Activated naive CD4-positive, alpha-beta T cell treated with anti-CD3 and anti-CD28 coated beads, Interleukin-2, amount 10 ng/mL, durations not matched to agents 7 days and 5 days (primary cell): ENCODE measurements around the gene SPATA6L.

Experiments
- CTCF ChIA-PET: fragments of 350-600 bp; sonication (Branson Sonifier 250); formaldehyde crosslinking; loops from one replicate; lab custom pipeline; 2021; ENCODE audit warnings: antibody characterized with exemption; lab: Charles Lee
- DNase-seq: peaks from one replicate; pipeline ENCODE4 v3.0.0-alpha.2; 2020
- H3K27ac Mint-ChIP-seq: one replicate; pipeline ENCODE4 v1.8.0; 2021; ENCODE audit warnings: mild to moderate bottlenecking, moderate library complexity, mixed read lengths
- H3K27me3 Mint-ChIP-seq: one replicate; pipeline ENCODE4 v1.8.0; 2021; ENCODE audit warnings: mild to moderate bottlenecking, mixed read lengths
- H3K36me3 Mint-ChIP-seq: one replicate; pipeline ENCODE4 v1.8.0; 2021; ENCODE audit warnings: mixed read lengths
- H3K4me1 Mint-ChIP-seq: one replicate; pipeline ENCODE4 v1.8.0; 2021; ENCODE audit warnings: mixed read lengths
- H3K4me3 Mint-ChIP-seq: one replicate; pipeline ENCODE4 v1.8.0; 2021; ENCODE audit warnings: mild to moderate bottlenecking, moderate library complexity, mixed read lengths
- H3K9me3 Mint-ChIP-seq: one replicate; pipeline ENCODE4 v1.8.0; 2021; ENCODE audit warnings: mixed read lengths

Gene SPATA6L

GRCh38 chr9:4558371-4558998, 107.8 kb downstream of the SPATA6L start:
- CTCF ChIA-PET: no interaction called here
- no peak for DNase-seq
- Mint-ChIP-seq H3K9me3 (no peaks in the 10 kb centered on the region), H3K36me3 (no peaks in the 10 kb centered on the region), H3K4me3 (no peak overlapping the region), H3K4me1 (peaks cover 3% of the 10 kb centered on the region), H3K27me3 (no peaks in the 10 kb centered on the region), H3K27ac (no peak overlapping the region)

- Mint-ChIP-seq H3K4me1 (peaks cover 8% of the 10 kb centered on the region), H3K4me3 (no peak overlapping the region), H3K27me3 (no peaks in the 10 kb centered on the region), H3K9me3 (no peaks in the 10 kb centered on the region), H3K27ac (no peak overlapping the region), H3K36me3 (no peaks in the 10 kb centered on the region)
- CTCF ChIA-PET: no interaction called here
- no peak for DNase-seq
Observed at GRCh38 chr9:4555236-4555635, 111.0 kb downstream of the SPATA6L start.

GRCh38 chr9:4553951-4554381, 112.3 kb downstream of the SPATA6L start:
- H3K36me3 Mint-ChIP-seq: no peaks in the 10 kb centered on the region
- H3K27ac Mint-ChIP-seq: no peak overlapping the region
- no peak overlapping the region for H3K4me3 Mint-ChIP-seq
- H3K4me1 Mint-ChIP-seq: peaks cover 8% of the 10 kb centered on the region
- H3K27me3 Mint-ChIP-seq: no peaks in the 10 kb centered on the region
- no peaks in the 10 kb centered on the region for H3K9me3 Mint-ChIP-seq
- CTCF ChIA-PET: no interaction called here
- no peak for DNase-seq

GRCh38 chr9:4550777-4551484, 115.3 kb downstream of the SPATA6L start:
- no peaks in the 10 kb centered on the region for H3K9me3 Mint-ChIP-seq

GRCh38 chr9:4549751-4550295, 116.5 kb downstream of the SPATA6L start:
- no peaks in the 10 kb centered on the region for H3K9me3 Mint-ChIP-seq
- H3K4me3 Mint-ChIP-seq: no peak overlapping the region
- CTCF ChIA-PET: interaction anchor here (0.9 kb wide), 1 partner anchor 50 kb away, joined by 4 read pairs; no protein-coding TSS in a partner anchor
- H3K27ac Mint-ChIP-seq: no peak overlapping the region
- no peaks in the 10 kb centered on the region for H3K27me3 Mint-ChIP-seq
- H3K36me3 Mint-ChIP-seq: no peaks in the 10 kb centered on the region
- H3K4me1 Mint-ChIP-seq: peaks cover 8% of the 10 kb centered on the region
- DNase-seq: no peak

More at GRCh38 chr9:4550777-4551484, 115.3 kb downstream of the SPATA6L start:
- H3K27ac Mint-ChIP-seq: no peak overlapping the region
- H3K4me3 Mint-ChIP-seq: no peak overlapping the region
- no peaks in the 10 kb centered on the region for H3K36me3 Mint-ChIP-seq
- DNase-seq: peak; percentile 27
- H3K4me1 Mint-ChIP-seq: peaks cover 8% of the 10 kb centered on the region
- CTCF ChIA-PET: no interaction called here
- no peaks in the 10 kb centered on the region for H3K27me3 Mint-ChIP-seq

GRCh38 chr9:4548811-4549725, 117.2 kb downstream of the SPATA6L start:
- H3K4me3 Mint-ChIP-seq: no peak overlapping the region
- DNase-seq: no peak
- no peaks in the 10 kb centered on the region for H3K36me3 Mint-ChIP-seq
- peaks cover 8% of the 10 kb centered on the region for H3K4me1 Mint-ChIP-seq
- CTCF ChIA-PET: interaction anchor here (0.9 kb wide), 1 partner anchor 49 kb away, joined by 4 read pairs; no protein-coding TSS in a partner anchor
- H3K9me3 Mint-ChIP-seq: no peaks in the 10 kb centered on the region
- H3K27ac Mint-ChIP-seq: no peak overlapping the region
- H3K27me3 Mint-ChIP-seq: no peaks in the 10 kb centered on the region
